ENCODE results near the gene PRR14. TPM values are rescaled to one million over a fixed set of nuclear protein-coding genes. Genes with fewer than 3 reads are reported as not detected.
A peak's percentile ranks its signal among the peaks of the same experiment; 100 is the strongest.
"Not testable (repeated sequence)": the region's sequence is repeated elsewhere in the genome, so short reads cannot be mapped to it uniquely, and the experiment has no call there.

The PRR14 gene
- total RNA-seq, 1 donor from 2014 or later, result 68.9 TPM

- not testable (repeated sequence) for DNase-seq (ENCODE audit: low spot score)
These were observed 18.3 kb upstream of the PRR14 start for GRCh38 chr16:30632454-30632853.

- DNase-seq (ENCODE audit: low spot score), result no peak
These were observed 17.2 kb upstream of the PRR14 start for GRCh38 chr16:30633526-30633925.

- DNase-seq (ENCODE audit: low spot score), result no peak
These were observed 14.2 kb upstream of the PRR14 start for GRCh38 chr16:30636599-30636998.

GRCh38 chr16:30637139-30637538, 13.6 kb upstream of the PRR14 start:
- DNase-seq (ENCODE audit: low spot score), result not testable (repeated sequence)

GRCh38 chr16:30637944-30638343, 12.8 kb upstream of the PRR14 start:
- DNase-seq (ENCODE audit: low spot score), result no peak

GRCh38 chr16:30641378-30641982, 9.3 kb upstream of the PRR14 start:
- no peak for DNase-seq (ENCODE audit: low spot score)

GRCh38 chr16:30644334-30644830, 6.4 kb upstream of the PRR14 start:
- no peak for DNase-seq (ENCODE audit: low spot score)

- DNase-seq (ENCODE audit: low spot score), result no peak
These were observed 5.0 kb upstream of the PRR14 start for GRCh38 chr16:30645727-30646126.

GRCh38 chr16:30647274-30647571, 3.5 kb upstream of the PRR14 start:
- no peak for DNase-seq (ENCODE audit: low spot score)

- DNase-seq (ENCODE audit: low spot score), result no peak
These were observed 913 bp upstream of the PRR14 start for GRCh38 chr16:30649725-30650368.

GRCh38 chr16:30651124-30652004, 604 bp downstream of the PRR14 start:
- peak; percentile 50 for DNase-seq (ENCODE audit: low spot score)

GRCh38 chr16:30652005-30652296, 1.2 kb downstream of the PRR14 start:
- DNase-seq (ENCODE audit: low spot score), result no peak

- no peak for DNase-seq (ENCODE audit: low spot score)
These were observed 2.0 kb downstream of the PRR14 start for GRCh38 chr16:30652718-30653117.

- DNase-seq (ENCODE audit: low spot score), result no peak
These were observed 4.1 kb downstream of the PRR14 start for GRCh38 chr16:30654856-30655255.

GRCh38 chr16:30655815-30656347, 5.1 kb downstream of the PRR14 start:
- no peak for DNase-seq (ENCODE audit: low spot score)

GRCh38 chr16:30656388-30656787, 5.6 kb downstream of the PRR14 start:
- DNase-seq (ENCODE audit: low spot score), result no peak

- no peak for DNase-seq (ENCODE audit: low spot score)
These were observed 6.5 kb downstream of the PRR14 start for GRCh38 chr16:30656974-30657865.

- peak; percentile 100 for DNase-seq (ENCODE audit: low spot score)
These were observed 7.3 kb downstream of the PRR14 start, which contains the start of gene FBRS for GRCh38 chr16:30657866-30658730. FBRS (plus strand) TSS chr16:30658431; CDS start chr16:30659519, 1,088 bp downstream.

- peak; percentile 32 for DNase-seq (ENCODE audit: low spot score)
These were observed 8.2 kb downstream of the PRR14 start for GRCh38 chr16:30658731-30659506.

All from mucosa of gallbladder (tissue), 1 donor.